Endodermal cell (in vitro differentiated cells): ENCODE measurements around the gene TRIM3. TPM values are rescaled to one million over a fixed set of nuclear protein-coding genes. Genes with fewer than 3 reads are reported as not detected.

Experiments used
- DNase-seq: peaks from one replicate; pipeline ENCODE4 v3.0.0-alpha.2; 2017
- H3K27ac ChIP-seq: 2 replicates; pipeline ENCODE4 v1.5.1; 2013; ENCODE audit warnings: mild to moderate bottlenecking, low read depth, low read length, moderate library complexity
- H3K27me3 ChIP-seq: 2 replicates; pipeline ENCODE4 v1.6.1; 2013; ENCODE audit warnings: mild to moderate bottlenecking, low read length, moderate library complexity; ENCODE audit not compliant: insufficient read depth, control insufficient read depth, poor library complexity, severe bottlenecking
- H3K36me3 ChIP-seq: 2 replicates; pipeline ENCODE4 v1.7.0; 2013; ENCODE audit warnings: mild to moderate bottlenecking, low read length, moderate library complexity; ENCODE audit not compliant: control insufficient read depth, insufficient read depth
- H3K4me1 ChIP-seq: one replicate; pipeline ENCODE4 v1.7.0; 2013; ENCODE audit warnings: low read length; ENCODE audit not compliant: control insufficient read depth, insufficient read depth
- H3K4me3 ChIP-seq: 2 replicates; pipeline ENCODE4 v1.5.1; 2013; ENCODE audit warnings: mild to moderate bottlenecking, low read length, moderate library complexity
- H3K9ac ChIP-seq: 2 replicates; pipeline ENCODE4 v1.6.1; 2013; ENCODE audit warnings: mild to moderate bottlenecking, low read length, moderate library complexity; ENCODE audit not compliant: poor library complexity, severe bottlenecking; ENCODE audit errors: extremely low read depth
- H3K9me3 ChIP-seq: 2 replicates; pipeline ENCODE4 v1.6.1; 2013; ENCODE audit warnings: mild to moderate bottlenecking, low read length, moderate library complexity; ENCODE audit not compliant: control insufficient read depth
- H3K27ac Mint-ChIP-seq: 2 replicates; pipeline ENCODE4 v1.8.0; 2020; ENCODE audit warnings: mixed read lengths
- H3K27me3 Mint-ChIP-seq: 2 replicates; pipeline ENCODE4 v1.8.0; 2021; ENCODE audit warnings: mild to moderate bottlenecking, mixed read lengths; ENCODE audit not compliant: insufficient read depth
- H3K36me3 Mint-ChIP-seq: 2 replicates; pipeline ENCODE4 v1.8.0; 2020; ENCODE audit warnings: low read depth, mixed read lengths
- H3K4me1 Mint-ChIP-seq: 2 replicates; pipeline ENCODE4 v1.8.0; 2020; ENCODE audit warnings: mixed read lengths
- H3K4me3 Mint-ChIP-seq: 2 replicates; pipeline ENCODE4 v1.8.0; 2020; ENCODE audit warnings: mild to moderate bottlenecking, moderate library complexity, mixed read lengths
- H3K9me3 Mint-ChIP-seq: 2 replicates; pipeline ENCODE4 v1.8.0; 2020; ENCODE audit warnings: mild to moderate bottlenecking, mixed read lengths
- CTCF ChIP-seq: fragments of 200-600 bp; sonication (generic); conservative IDR thresholded peaks from 2 replicates; pipeline ENCODE4 v1.5.0; 2021; ENCODE audit warnings: antibody characterized with exemption, mild to moderate bottlenecking
- WGBS, 2 experiments: methylation state at CpG; one replicate each; pipeline versions ENCODE4 v1.1.5 to v1.1.7; 2013; ENCODE audit warnings: missing lambda C conversion rate in 2 of 2, mixed read lengths in 1 of 2; ENCODE audit not compliant: insufficient coverage in 1 of 2, insufficient read length in 1 of 2; 5-methylcytosine and 5-hydroxymethylcytosine counted together
- total RNA-seq, 2 donors: library from RNA; stranded (reverse); fragmentation: NEBNext Ultra II Directional in 1 of 2; extraction: Animal tissue kit (Norgen Biotek cat#: 25700) in 1 of 2; gene quantifications; 2 replicates in 1 of 2; 3 replicates in 1 of 2; pipeline ENCODE4 v1.2.1, GENCODE V29; 2021

The TRIM3 gene
- total RNA-seq, 2 donors from 2014 or later: 13.0 to 18.0 TPM

DNA sequence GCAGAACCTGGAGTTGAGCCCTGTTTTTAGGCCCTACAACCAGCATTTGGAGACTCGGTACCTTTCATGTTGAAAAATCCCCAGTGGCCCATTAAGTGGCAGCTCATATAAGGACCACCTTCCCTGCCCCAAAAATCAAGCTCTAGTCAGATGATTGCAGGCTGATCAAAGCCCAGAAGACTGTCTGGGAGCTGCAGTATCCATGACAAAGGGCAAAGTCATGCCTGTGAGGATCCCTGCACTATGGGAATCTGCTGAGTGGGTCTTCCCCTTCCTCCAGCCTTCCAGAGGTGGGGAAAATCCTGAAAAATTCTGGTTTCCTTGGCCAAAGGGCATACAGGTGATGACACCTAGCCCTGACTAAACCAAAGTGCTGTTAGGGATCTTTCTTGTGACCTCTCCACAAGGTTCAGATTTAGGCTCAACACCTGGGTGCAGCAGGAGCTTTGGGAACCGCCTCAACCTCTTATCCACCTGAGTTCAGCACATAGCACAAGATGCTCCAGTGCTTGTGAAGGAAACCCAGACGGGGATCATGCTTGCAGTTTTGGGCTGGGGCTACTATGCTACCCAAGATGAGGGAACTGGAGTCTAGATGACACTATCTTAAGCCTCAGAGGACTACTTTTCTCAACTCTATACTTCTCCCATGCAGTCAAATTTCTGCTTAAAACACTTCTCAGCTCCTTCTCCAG, 1.2 kb upstream of the TRIM3 start:
- no peaks in the 10 kb centered on the region for H3K27me3 ChIP-seq
- DNase-seq: no peak
- Mint-ChIP-seq H3K27ac (peak overlapping the region; percentile 93), H3K4me3 (peak overlapping the region; percentile 77), H3K36me3 (peaks cover 34% of the 10 kb centered on the region), H3K4me1 (peaks cover 10% of the 10 kb centered on the region), H3K27me3 (peaks cover 6% of the 10 kb centered on the region), H3K9me3 (no peaks in the 10 kb centered on the region)
- peak overlapping the region; percentile 17 for H3K27ac ChIP-seq
- H3K9me3 ChIP-seq: no peaks in the 10 kb centered on the region
- H3K4me3 ChIP-seq: peak overlapping the region; percentile 82
- peaks cover 32% of the 10 kb centered on the region for H3K36me3 ChIP-seq
- H3K9ac ChIP-seq: no peak overlapping the region
- TF ChIP-seq CTCF: no peak
- 87 to 90% methylated on average over 1 to 3 of the region's 3 CpGs for WGBS, 2 experiments
- H3K4me1 ChIP-seq: peaks cover 2% of the 10 kb centered on the region

DNA sequence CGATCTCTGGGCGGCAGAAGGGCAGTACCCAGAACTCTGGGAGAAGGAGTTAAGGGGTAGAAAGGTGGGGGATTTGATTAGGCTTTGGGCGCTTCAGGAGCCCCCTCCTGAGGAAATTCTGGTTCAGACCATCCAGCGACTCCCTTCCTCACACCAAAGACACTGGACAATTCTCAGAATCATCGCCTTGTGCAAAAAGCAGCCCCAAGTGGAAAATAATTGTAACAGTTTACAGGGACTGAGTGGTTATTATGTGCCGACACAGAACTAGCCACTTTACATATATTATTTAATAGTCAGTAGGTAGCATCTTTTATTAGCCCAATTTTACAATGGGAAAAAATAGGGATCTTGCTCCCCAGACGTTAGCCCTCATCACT, 662 bp upstream of the TRIM3 start:
- no peak for TF ChIP-seq CTCF
- peaks cover 7% of the 10 kb centered on the region for H3K4me1 Mint-ChIP-seq
- H3K4me1 ChIP-seq: peaks cover 2% of the 10 kb centered on the region
- WGBS, 2 experiments: 36 to 100% methylated on average over 1 to 6 of the region's 7 CpGs
- DNase-seq: no peak
- peaks cover 29% of the 10 kb centered on the region for H3K36me3 ChIP-seq
- H3K27me3 Mint-ChIP-seq: peaks cover 6% of the 10 kb centered on the region
- H3K4me3 ChIP-seq: peak overlapping the region; percentile 82
- H3K27ac Mint-ChIP-seq: peak overlapping the region; percentile 93
- H3K9me3 ChIP-seq: no peaks in the 10 kb centered on the region
- H3K27ac ChIP-seq: peak overlapping the region; percentile 73
- H3K36me3 Mint-ChIP-seq: peaks cover 28% of the 10 kb centered on the region
- peak overlapping the region; percentile 53 for H3K9ac ChIP-seq
- no peaks in the 10 kb centered on the region for H3K9me3 Mint-ChIP-seq
- H3K27me3 ChIP-seq: no peaks in the 10 kb centered on the region
- peak overlapping the region; percentile 77 for H3K4me3 Mint-ChIP-seq

DNA sequence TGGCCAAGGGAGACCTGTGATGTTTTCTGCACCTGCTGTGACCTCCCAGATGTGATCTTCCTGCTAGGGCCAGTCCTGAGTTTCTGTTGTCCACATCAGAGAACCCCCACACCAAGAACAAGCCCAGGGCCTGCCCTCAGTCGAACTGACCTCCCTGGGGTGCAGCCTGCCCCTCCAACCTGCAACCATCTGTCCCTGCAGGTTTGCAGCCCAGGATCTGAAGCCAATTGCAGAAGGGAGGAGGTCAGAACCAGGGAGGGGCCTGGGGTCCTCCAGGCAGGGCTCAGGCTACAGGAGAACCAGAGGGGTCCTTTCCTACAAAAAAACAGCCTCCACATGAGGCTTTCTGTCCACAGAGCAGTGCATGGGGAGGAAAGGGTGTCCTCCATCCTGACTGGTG, 807 bp downstream of the TRIM3 start:
- Histone ChIP-seq H3K4me3 (peak overlapping the region; percentile 69), H3K9me3 (no peaks in the 10 kb centered on the region), H3K4me1 (peaks cover 2% of the 10 kb centered on the region), H3K27me3 (no peaks in the 10 kb centered on the region), H3K9ac (no peak overlapping the region), H3K36me3 (peaks cover 15% of the 10 kb centered on the region), H3K27ac (no peak overlapping the region)
- H3K27ac Mint-ChIP-seq: no peak overlapping the region
- no peaks in the 10 kb centered on the region for H3K9me3 Mint-ChIP-seq
- H3K36me3 Mint-ChIP-seq: peaks cover 14% of the 10 kb centered on the region
- no peak for TF ChIP-seq CTCF
- peaks cover 6% of the 10 kb centered on the region for H3K27me3 Mint-ChIP-seq
- peak overlapping the region; percentile 77 for H3K4me3 Mint-ChIP-seq
- peak; percentile 57 for DNase-seq
- WGBS, 2 experiments: 38% methylated on average over 1 of the region's 1 CpG; no CpG with 5 or more reads in 1 of the 2 experiments
- H3K4me1 Mint-ChIP-seq: peaks cover 7% of the 10 kb centered on the region
